Heart left ventricle (tissue), 16 donors: ENCODE results near the gene WHAMM. TPM values are rescaled to one million over a fixed set of nuclear protein-coding genes. Genes with fewer than 3 reads are reported as not detected.

ENCODE experiments used
- ATAC-seq, 4 donors: fragments of 200-7000 bp; cut with Tn5 transposase; one replicate each; pipeline ENCODE4 v1.9.1; 2020 to 2022; ENCODE audit warnings: moderate library complexity in 4 of 4, mild to moderate bottlenecking in 3 of 4, moderate number of reproducible peaks in 1 of 4
- DNase-seq, 5 donors: peaks; one replicate each; pipeline ENCODE4 v3.0.0-alpha.2; 2020
- H3K27ac ChIP-seq, 12 donors: fragments of 200-600 bp; sonication (generic) in 4 of 12; one replicate each; pipeline versions ENCODE4 v1.5.0 to v1.8.0; 2016 to 2022; ENCODE audit warnings: mild to moderate bottlenecking in 2 of 12
- H3K27me3 ChIP-seq, 9 donors: fragments of 200-600 bp; sonication (generic) in 2 of 9; one replicate each; pipeline versions ENCODE4 v1.5.1 to v1.8.0; 2016 to 2022; ENCODE audit warnings: mild to moderate bottlenecking in 3 of 9
- H3K36me3 ChIP-seq, 9 donors: fragments of 200-600 bp; sonication (generic) in 2 of 9; one replicate each; pipeline versions ENCODE4 v1.5.0 to v1.8.0; 2018 to 2022; ENCODE audit warnings: mild to moderate bottlenecking in 2 of 9
- H3K4me1 ChIP-seq, 12 donors: fragments of 200-600 bp; sonication (generic) in 4 of 12; one replicate each; pipeline versions ENCODE4 v1.5.0 to v1.8.0; 2016 to 2022; ENCODE audit warnings: mild to moderate bottlenecking in 3 of 12
- H3K4me3 ChIP-seq, 12 donors: fragments of 200-600 bp; sonication (generic) in 4 of 12; one replicate each; pipeline versions ENCODE4 v1.5.0 to v1.8.0; 2017 to 2022; ENCODE audit warnings: mild to moderate bottlenecking in 9 of 12, moderate library complexity in 4 of 12
- H3K9me3 ChIP-seq, 12 donors: fragments of 200-600 bp; sonication (generic) in 4 of 12; one replicate each; pipeline versions ENCODE4 v1.5.0 to v1.8.0; 2016 to 2022; ENCODE audit warnings: mild to moderate bottlenecking in 1 of 12
- POLR2A ChIP-seq, 2 donors: fragments of 450-650 bp; IDR thresholded peaks; one replicate each; pipeline ENCODE4 v1.6.1; 2017; ENCODE audit warnings: antibody characterized with exemption in 2 of 2, mild to moderate bottlenecking in 2 of 2, moderate library complexity in 2 of 2
- WGBS, 4 donors: extraction: QIAGEN DNeasy Blood & Tissue Kit in 2 of 4; methylation state at CpG; one replicate each; pipeline versions ENCODE4 v1.1.5 to v1.1.7; 2013 to 2018; 5-methylcytosine and 5-hydroxymethylcytosine counted together
- intact Hi-C, 10 donors: fragments of 100-400 bp; cut with DNase I; formaldehyde crosslinking; loops; one replicate each; pipeline versions ENCODE4 v1.11.1 to v1.14.2; 2022
- polyA plus RNA-seq, 2 donors: library from polyadenylated mRNA; stranded (reverse); fragments of 200-250 nt; gene quantifications; one replicate each; pipeline ENCODE4 v1.2.3, GENCODE V29; 2013
- total RNA-seq, 9 donors: library from RNA; depleted of rRNA in 2 of 9; stranded (reverse); fragments of >200 nt in 2 of 9; fragmentation: NEBNext Ultra II Directional in 3 of 9; extraction: Animal tissue kit (Norgen Biotek cat#: 25700) in 3 of 9; gene quantifications; one replicate each; pipeline versions ENCODE4 v1.1.0 to v1.2.4, GENCODE V29; 2016 to 2023
- TF ChIP-seq, protein P1 (sequence below), 12 donors: fragments of 200-600 bp; sonication (generic) in 4 of 12; IDR thresholded peaks; one replicate each; pipeline versions ENCODE4 v1.5.0 to v1.8.0; 2018 to 2022; ENCODE audit warnings: antibody characterized with exemption in 12 of 12, mild to moderate bottlenecking in 5 of 12
- donor health status: ischemic (EF 13 %, LVEDD 7.1; RV severe dilation, severe dysfunction).
- donor health status: healthy with polysubstance abuse.
- donor health status: DM: no; HTN: yes; CAD: no.
- donor health status: DM: no; HTN: no; CAD: no.
- donor health status: ischemic (EF 25% LVEDD 6.9; RV normal size, moderate dysfunction).
- donor health status: ischemic (EF 25% LVEDD 5.7; RV mildly dilated, moderate dysfunction).
- donor health status: healthy.
- donor health status: DM: yes; HTN: yes; CAD: no.
- donor health status: ischemic (EF 35%, LVEDD 5.7; RV mildly dilated, moderate dysfunction).
- donor health status: nonischemic (EF 11% LVEDD 7.7; RV severe dilation, severe dysfunction).
- donor health status: DM: yes; HTN: yes; CAD: no.
- donor health status: PGD.
- donor health status: ischemic (EF 29% LVEDD 5.4; RV normal size, mild dysfunction).
- donor health status: nonischemic (EF 23%, LVEDD 6.1; RV moderate dilation, normal function).

The WHAMM gene
- total and polyA plus RNA-seq, 11 donors, result 2.8 to 9.1 (median 6.3) TPM

DNA sequence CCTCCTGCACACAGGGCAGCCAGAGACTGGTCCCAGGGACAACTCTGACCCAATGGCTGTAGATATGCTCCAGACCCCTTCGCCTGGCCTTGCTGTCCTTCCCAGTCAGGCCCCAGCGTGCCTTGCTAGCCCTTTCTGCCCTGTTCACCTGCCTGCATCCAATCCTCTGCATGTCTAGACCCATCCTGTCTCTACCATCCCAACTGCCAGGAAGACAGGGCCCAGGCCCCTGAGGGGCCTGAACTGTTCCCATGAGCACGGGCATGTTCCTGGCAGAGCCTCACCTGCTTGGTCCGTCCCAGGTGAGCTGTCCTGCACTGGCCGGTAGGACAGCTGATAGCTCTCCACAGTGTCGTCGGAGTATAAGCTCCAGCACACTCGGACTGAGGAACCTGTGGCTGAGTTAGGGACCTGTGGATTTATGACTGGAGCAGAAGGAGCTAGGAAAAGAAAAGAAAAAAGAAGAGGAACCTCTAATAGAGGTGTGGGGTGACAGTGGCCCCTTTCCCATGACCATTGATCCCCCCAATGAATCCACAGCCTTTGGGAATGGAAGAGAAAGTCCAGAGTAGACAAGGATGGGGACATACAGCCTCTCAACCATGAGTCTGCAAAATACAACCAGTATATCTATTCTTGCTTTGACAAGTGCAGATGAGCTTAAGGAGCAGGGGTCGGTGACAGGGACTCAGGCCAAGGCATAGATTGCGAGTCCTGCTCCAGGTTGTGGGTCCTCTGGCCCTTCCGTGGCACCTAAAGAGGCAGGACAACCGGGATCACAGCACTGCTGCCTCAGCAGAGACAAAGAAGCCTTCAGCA lies 37.4 kb upstream of the WHAMM start:
- 86 to 94% (median 88%) methylated on average over 12 of the region's 12 CpGs for WGBS, 4 donors
- H3K4me1 ChIP-seq, result peaks cover 0 to 4% (median 0%) of the 10 kb centered on the region in 12 donors
- peak overlapping the region in 1 of 12 donors; percentile 12 for H3K27ac ChIP-seq
- peaks cover 0 to 79% (median 20%) of the 10 kb centered on the region in 9 donors for H3K36me3 ChIP-seq
- H3K9me3 ChIP-seq, result no peaks in the 10 kb centered on the region
- no peak for TF ChIP-seq POLR2A (IDR thresholded peaks at IDR 0.05)
- TF ChIP-seq, protein P1, sequence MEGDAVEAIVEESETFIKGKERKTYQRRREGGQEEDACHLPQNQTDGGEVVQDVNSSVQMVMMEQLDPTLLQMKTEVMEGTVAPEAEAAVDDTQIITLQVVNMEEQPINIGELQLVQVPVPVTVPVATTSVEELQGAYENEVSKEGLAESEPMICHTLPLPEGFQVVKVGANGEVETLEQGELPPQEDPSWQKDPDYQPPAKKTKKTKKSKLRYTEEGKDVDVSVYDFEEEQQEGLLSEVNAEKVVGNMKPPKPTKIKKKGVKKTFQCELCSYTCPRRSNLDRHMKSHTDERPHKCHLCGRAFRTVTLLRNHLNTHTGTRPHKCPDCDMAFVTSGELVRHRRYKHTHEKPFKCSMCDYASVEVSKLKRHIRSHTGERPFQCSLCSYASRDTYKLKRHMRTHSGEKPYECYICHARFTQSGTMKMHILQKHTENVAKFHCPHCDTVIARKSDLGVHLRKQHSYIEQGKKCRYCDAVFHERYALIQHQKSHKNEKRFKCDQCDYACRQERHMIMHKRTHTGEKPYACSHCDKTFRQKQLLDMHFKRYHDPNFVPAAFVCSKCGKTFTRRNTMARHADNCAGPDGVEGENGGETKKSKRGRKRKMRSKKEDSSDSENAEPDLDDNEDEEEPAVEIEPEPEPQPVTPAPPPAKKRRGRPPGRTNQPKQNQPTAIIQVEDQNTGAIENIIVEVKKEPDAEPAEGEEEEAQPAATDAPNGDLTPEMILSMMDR (IDR thresholded peaks at IDR 0.05), result no peak
- ATAC-seq, result peak in 1 of 4 donors; percentile 26
- no peak for DNase-seq
- no peak overlapping the region for H3K4me3 ChIP-seq
- no peaks in the 10 kb centered on the region for H3K27me3 ChIP-seq
- intact Hi-C loops, result no loop called here

DNA sequence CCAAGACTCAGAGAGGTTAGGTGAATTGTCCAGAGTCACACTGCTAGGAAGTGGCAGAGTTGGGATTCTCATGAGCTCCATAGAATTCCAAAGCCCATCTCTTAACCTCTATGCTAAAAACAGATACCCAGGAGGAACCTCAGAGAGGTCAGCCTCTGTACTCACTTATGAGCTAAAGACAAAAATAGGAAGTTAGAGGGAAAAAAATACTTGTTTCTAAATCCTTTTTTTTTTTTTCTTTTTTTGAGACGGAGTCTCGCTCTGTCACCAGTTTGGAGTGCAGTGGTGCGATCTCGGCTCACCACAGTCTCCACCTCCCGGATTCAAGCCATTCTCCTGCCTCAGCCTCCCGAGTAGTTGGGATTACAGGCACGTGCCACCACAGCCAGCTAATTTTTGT lies 34.9 kb upstream of the WHAMM start:
- H3K27ac ChIP-seq, result no peak overlapping the region
- DNase-seq (no peak), ATAC-seq (no peak)
- intact Hi-C loops, result no loop called here
- no peak for TF ChIP-seq POLR2A (IDR thresholded peaks at IDR 0.05)
- TF ChIP-seq, protein P1 (IDR thresholded peaks at IDR 0.05), result no peak
- H3K4me3 ChIP-seq, result no peak overlapping the region
- no peaks in the 10 kb centered on the region for H3K4me1 ChIP-seq
- H3K9me3 ChIP-seq, result no peaks in the 10 kb centered on the region
- H3K27me3 ChIP-seq, result no peaks in the 10 kb centered on the region
- peaks cover 0 to 80% (median 18%) of the 10 kb centered on the region in 9 donors for H3K36me3 ChIP-seq
- WGBS, 4 donors, result 82 to 89% (median 86%) methylated on average over 7 of the region's 7 CpGs

DNA sequence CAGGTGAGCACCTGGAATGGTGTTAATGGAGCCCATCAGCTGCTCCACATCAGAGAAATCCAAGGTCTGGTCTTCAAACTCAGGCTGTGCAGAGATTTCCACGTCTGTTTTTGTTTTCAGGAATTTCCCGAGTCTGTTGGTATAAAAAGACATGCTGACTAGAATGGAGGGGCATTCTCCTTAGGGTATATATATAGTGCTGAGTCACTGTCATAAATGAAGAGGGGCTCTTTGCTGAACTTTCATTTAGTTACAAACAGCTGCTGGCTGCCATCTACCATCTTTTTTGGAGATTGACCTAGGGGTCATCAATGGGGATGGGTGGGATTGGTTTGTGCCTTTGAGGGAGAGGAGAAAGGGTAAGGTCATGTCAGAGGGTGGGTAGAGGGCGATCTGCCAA lies 30.7 kb upstream of the WHAMM start:
- WGBS, 4 donors, result 79 to 87% (median 80%) methylated on average over 3 of the region's 3 CpGs
- H3K4me1 ChIP-seq, result no peaks in the 10 kb centered on the region
- DNase-seq (no peak), ATAC-seq (no peak)
- H3K9me3 ChIP-seq, result no peaks in the 10 kb centered on the region
- no peak overlapping the region for H3K4me3 ChIP-seq
- no peak overlapping the region for H3K27ac ChIP-seq
- H3K36me3 ChIP-seq, result peaks cover 0 to 74% (median 10%) of the 10 kb centered on the region in 9 donors
- intact Hi-C loops, result no loop called here
- no peaks in the 10 kb centered on the region for H3K27me3 ChIP-seq
- TF ChIP-seq POLR2A (IDR thresholded peaks at IDR 0.05), result no peak
- TF ChIP-seq, protein P1 (IDR thresholded peaks at IDR 0.05), result no peak

DNA sequence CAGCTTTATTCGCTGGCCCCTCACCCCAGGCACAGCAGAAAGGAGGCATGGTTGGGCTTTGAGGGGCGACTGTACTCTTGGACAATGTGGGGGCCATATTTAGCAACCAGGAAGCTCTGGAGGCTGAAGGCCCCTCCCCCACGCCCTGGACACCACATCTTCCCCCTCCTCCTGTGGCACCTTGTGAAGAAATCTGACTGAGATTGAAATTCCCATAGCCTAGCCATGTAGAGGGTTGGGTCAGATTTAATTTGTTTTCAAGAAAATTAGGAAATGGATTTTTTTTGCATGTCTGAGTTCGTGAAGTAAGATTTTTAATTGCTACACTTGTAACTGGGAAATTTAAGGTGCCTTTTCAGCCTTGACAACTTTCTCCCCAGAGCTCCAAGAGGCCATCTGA lies 28.1 kb upstream of the WHAMM start:
- 63 to 74% (median 72%) methylated on average over 4 of the region's 4 CpGs for WGBS, 4 donors
- peaks cover 0 to 77% (median 16%) of the 10 kb centered on the region in 9 donors for H3K36me3 ChIP-seq
- no peak overlapping the region for H3K4me3 ChIP-seq
- H3K27me3 ChIP-seq, result no peaks in the 10 kb centered on the region
- H3K4me1 ChIP-seq, result no peaks in the 10 kb centered on the region
- no peak overlapping the region for H3K27ac ChIP-seq
- intact Hi-C loops, result no loop called here
- no peak for TF ChIP-seq POLR2A (IDR thresholded peaks at IDR 0.05)
- TF ChIP-seq, protein P1 (IDR thresholded peaks at IDR 0.05), result no peak
- DNase-seq (no peak), ATAC-seq (no peak)
- no peaks in the 10 kb centered on the region for H3K9me3 ChIP-seq
